ENCODE data around the gene ARG1.

The ARG1 gene

GRCh38 chr6:131586543-131586942 lies 13.5 kb downstream of the ARG1 start:
- no peak for DNase-seq (ENCODE audit: low spot score)

- no peak for DNase-seq (ENCODE audit: low spot score)
These were observed 14.9 kb downstream of the ARG1 start for GRCh38 chr6:131587909-131588308.

GRCh38 chr6:131588643-131589042 lies 15.6 kb downstream of the ARG1 start:
- no peak for DNase-seq (ENCODE audit: low spot score)

- DNase-seq (ENCODE audit: low spot score): no peak
These were observed 19.9 kb downstream of the ARG1 start for GRCh38 chr6:131592935-131593334.

DNA sequence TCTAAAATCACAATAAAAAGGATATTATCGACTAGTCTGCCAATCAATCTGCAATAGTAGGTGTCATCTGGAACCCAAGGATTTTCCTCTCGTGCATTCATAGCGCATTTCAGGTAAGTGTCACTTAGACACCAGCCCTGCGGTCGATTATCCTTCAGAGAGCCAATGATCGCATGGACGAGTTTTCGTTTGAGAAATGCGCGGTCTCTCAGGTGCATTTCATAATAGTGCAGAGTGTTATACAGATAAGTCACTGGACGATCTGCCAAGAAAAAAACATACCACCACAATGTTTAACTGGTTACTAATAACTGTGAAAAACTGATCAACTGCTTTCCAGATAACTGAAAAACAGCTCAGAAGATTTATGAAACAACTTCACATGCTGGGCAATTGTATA lies 21.0 kb downstream of the ARG1 start:
- no peak for DNase-seq (ENCODE audit: low spot score)

- DNase-seq (ENCODE audit: low spot score): peak; percentile 14
These were observed 24.4 kb downstream of the ARG1 start for GRCh38 chr6:131597446-131597845.

- no peak for DNase-seq (ENCODE audit: low spot score)
These were observed 27.7 kb downstream of the ARG1 start for GRCh38 chr6:131600716-131601115.

- no peak for DNase-seq (ENCODE audit: low spot score)
These were observed 29.8 kb downstream of the ARG1 start for GRCh38 chr6:131602781-131603312.

DNA sequence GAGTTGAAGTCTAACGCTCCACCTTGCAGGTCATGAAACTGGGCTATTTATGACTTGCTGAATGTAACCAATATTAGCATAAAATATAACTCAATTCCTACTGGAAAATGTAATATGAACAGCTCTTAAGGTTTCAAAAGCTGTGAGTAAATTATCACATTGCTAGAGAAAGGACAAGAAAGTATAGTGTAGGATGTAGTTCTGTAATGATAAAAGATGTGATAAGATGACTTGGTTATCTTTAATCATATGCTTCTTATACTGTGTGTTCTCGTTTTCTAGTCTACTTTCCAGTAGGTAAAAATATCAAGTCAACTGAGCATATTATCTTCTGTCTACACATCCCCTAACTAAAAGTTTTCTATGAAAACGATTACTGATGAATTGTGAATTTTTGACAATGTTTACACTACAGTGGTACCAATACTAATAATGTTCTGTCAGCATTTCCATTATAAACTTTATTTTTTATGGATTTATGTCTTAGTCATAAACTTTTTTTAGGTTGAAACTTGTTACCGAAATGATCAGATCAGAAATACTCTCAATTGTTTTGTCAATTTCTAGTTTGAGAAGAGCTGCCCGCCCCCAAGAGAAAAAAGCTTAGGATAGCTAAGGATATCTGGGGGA lies 40.4 kb downstream of the ARG1 start:
- no peak for DNase-seq (ENCODE audit: low spot score)

DNA sequence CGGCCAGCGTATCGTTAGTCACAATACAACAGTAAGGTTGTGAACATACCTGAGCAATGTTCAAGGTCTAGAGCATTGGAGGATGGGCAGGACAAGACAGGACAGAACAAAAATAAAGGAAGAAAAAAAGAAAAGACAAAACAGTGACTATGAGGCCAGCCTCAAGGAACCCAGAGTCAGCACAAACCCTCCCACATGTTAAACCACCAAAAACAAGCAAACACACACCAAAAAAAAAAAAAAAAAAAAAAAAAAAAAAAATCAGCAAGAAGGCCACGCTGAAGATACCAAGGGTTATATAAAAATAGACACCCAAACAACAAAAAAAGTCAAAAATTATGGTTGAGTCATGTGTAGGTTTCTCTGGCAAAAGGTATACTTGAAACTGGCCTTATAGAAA lies 42.2 kb downstream of the ARG1 start:
- DNase-seq (ENCODE audit: low spot score): no peak

GRCh38 chr6:131627724-131628682 lies 55.0 kb downstream of the ARG1 start, which contains the start of gene MED23:
Gene MED23 (minus strand): TSS chr6:131628242. CDS start chr6:131628049, 193 bp downstream.
- peak; percentile 95 for DNase-seq (ENCODE audit: low spot score)

GRCh38 chr6:131628726-131629125 lies 55.7 kb downstream of the ARG1 start:
- DNase-seq (ENCODE audit: low spot score): peak; percentile 10

GRCh38 chr6:131629651-131630050 lies 56.6 kb downstream of the ARG1 start:
- DNase-seq (ENCODE audit: low spot score): peak; percentile 28

GRCh38 chr6:131631625-131632289 lies 58.7 kb downstream of the ARG1 start:
- DNase-seq (ENCODE audit: low spot score): no peak
